Ovary (tissue), 3 donors: ENCODE results near the gene PLEKHG4B.
"Not testable (repeated sequence)": the region's sequence is repeated elsewhere in the genome, so short reads cannot be mapped to it uniquely, and the experiment has no call there.

Experiments
- CTCF ChIP-seq, 3 donors: fragments of 450-650 bp in 2 of 3; fragments of 200-600 bp in 1 of 3; IDR thresholded peaks; one replicate each; pipeline versions ENCODE4 v1.5.1 to v1.8.0; 2016 to 2022; ENCODE audit warnings: antibody characterized with exemption in 3 of 3, mild to moderate bottlenecking in 1 of 3
- POLR2A ChIP-seq: fragments of 450-650 bp; IDR thresholded peaks from one replicate; pipeline ENCODE4 v1.6.1; 2017; ENCODE audit warnings: antibody characterized with exemption, mild to moderate bottlenecking, moderate library complexity
- donor health status: DM: no; HTN: no; CAD: no.

GRCh38 chr5:227375-227774 lies 135.4 kb downstream of the PLEKHG4B start:
- TF ChIP-seq CTCF (IDR thresholded peaks at IDR 0.05); POLR2A: not testable (repeated sequence)
